Panc1 (cell line): Measurements from ENCODE around the gene PPARG. TPM values are rescaled to one million over a fixed set of nuclear protein-coding genes. Genes with fewer than 3 reads are reported as not detected.
A peak's percentile ranks its signal among the peaks of the same experiment; 100 is the strongest.

ENCODE experiments used
- ATAC-seq: fragments of 200-7000 bp; cut with Tn5 transposase; 2 replicates; pipeline ENCODE4 v1.9.1; 2020; ENCODE audit warnings: mild to moderate bottlenecking, moderate library complexity
- BruUV-seq: library from RNA; stranded (reverse); fragments of 400-500 nt; replicated peaks from 2 replicates; lab custom pipeline; 2021; lab: Mats Ljungman, UMichigan
- CTCF ChIA-PET: fragments of 300-600 bp; sonication (Branson Sonifier 250); formaldehyde crosslinking; loops from one replicate; lab custom pipeline; 2022; ENCODE audit warnings: antibody characterized with exemption; lab: Charles Lee
- POLR2A ChIA-PET: fragments of 300-600 bp; sonication (Branson Sonifier 250); formaldehyde crosslinking; loops from one replicate; lab custom pipeline; 2022; ENCODE audit warnings: antibody characterized with exemption; lab: Charles Lee
- DNase-seq: peaks from one replicate; pipeline ENCODE4 v3.0.0-alpha.2; 2010; ENCODE audit warnings: low read depth, low spot score
- H3K27ac ChIP-seq: 2 replicates; pipeline ENCODE4 v1.5.1; 2011; ENCODE audit warnings: mild to moderate bottlenecking, low read length, inconsistent platforms
- H3K27me3 ChIP-seq: fragments of 200-500 bp; sonication (Bioruptor generic); 2 replicates; pipeline ENCODE4 v1.6.0; 2014; ENCODE audit warnings: low read length, inconsistent platforms; ENCODE audit not compliant: control insufficient read depth, insufficient read depth
- H3K36me3 ChIP-seq: fragments of 200-500 bp; sonication (Bioruptor generic); 2 replicates; pipeline ENCODE4 v1.5.1; 2014; ENCODE audit warnings: inconsistent platforms, mild to moderate bottlenecking, low read length, moderate library complexity; ENCODE audit not compliant: control insufficient read depth, insufficient read depth
- H3K4me1 ChIP-seq: 2 replicates; pipeline ENCODE4 v1.5.1; 2011; ENCODE audit warnings: inconsistent platforms, mild to moderate bottlenecking, low read length, moderate library complexity; ENCODE audit not compliant: control insufficient read depth, insufficient read depth
- H3K4me3 ChIP-seq, 2 experiments: 2 replicates each; pipeline ENCODE4 v1.5.1; 2011 to 2012; ENCODE audit warnings: low read depth in 2 of 2, low read length in 2 of 2, mild to moderate bottlenecking in 2 of 2, inconsistent platforms in 1 of 2, moderate library complexity in 1 of 2
- H3K9me3 ChIP-seq: fragments of 200-500 bp; sonication (Bioruptor generic); 2 replicates; pipeline ENCODE4 v1.5.1; 2014; ENCODE audit warnings: low read depth, mild to moderate bottlenecking, inconsistent platforms, low read length, moderate library complexity; ENCODE audit not compliant: control insufficient read depth, insufficient read depth
- POLR2AphosphoS5 ChIP-seq: IDR thresholded peaks from 2 replicates; pipeline ENCODE4 v1.6.1; 2012; ENCODE audit warnings: mild to moderate bottlenecking, low read depth, low read length, moderate library complexity
- SIN3A ChIP-seq: IDR thresholded peaks from 2 replicates; pipeline ENCODE4 v1.6.1; 2012; ENCODE audit warnings: low read depth, mild to moderate bottlenecking, low read length, moderate library complexity, borderline replicate concordance; ENCODE audit not compliant: insufficient read depth
- TCF7L2 ChIP-seq: IDR thresholded peaks from 2 replicates; pipeline ENCODE4 v1.6.1; 2011; ENCODE audit warnings: mild to moderate bottlenecking, low read depth, low read length, inconsistent platforms
- in situ Hi-C: cut with HindIII; loops from 2 replicates; pipeline ENCODE4 v1.10.0; 2016; ENCODE audit warnings: low sequenced_read_pairs, low pct_unique_long_range_greater_than_20kb
- intact Hi-C: fragments of 100-400 bp; cut with micrococcal nuclease; formaldehyde crosslinking; loops from one replicate; pipeline ENCODE4 v1.10.0; 2022; ENCODE audit not compliant: unreplicated experiment
- total RNA-seq: library from RNA; stranded (reverse); gene quantifications from one replicate; pipeline ENCODE4 v1.2.1, GENCODE V29; 2021; ENCODE audit not compliant: unreplicated experiment
- TF ChIP-seq, protein P1 (sequence below): fragments of 450-650 bp; IDR thresholded peaks from 2 replicates; pipeline ENCODE4 v1.5.1; 2017; ENCODE audit warnings: mild to moderate bottlenecking
- TF ChIP-seq, protein P2 (sequence below), 2 experiments: IDR thresholded peaks; 2 replicates each; pipeline ENCODE4 v1.6.1; 2011 to 2012; ENCODE audit warnings: low read depth in 2 of 2, control low read depth in 1 of 2, low read length in 1 of 2, mild to moderate bottlenecking in 1 of 2, moderate library complexity in 1 of 2; ENCODE audit not compliant: insufficient read depth in 1 of 2

PPARG gene
- total RNA-seq, 1 experiment from 2014 or later = 88.1 TPM

DNA sequence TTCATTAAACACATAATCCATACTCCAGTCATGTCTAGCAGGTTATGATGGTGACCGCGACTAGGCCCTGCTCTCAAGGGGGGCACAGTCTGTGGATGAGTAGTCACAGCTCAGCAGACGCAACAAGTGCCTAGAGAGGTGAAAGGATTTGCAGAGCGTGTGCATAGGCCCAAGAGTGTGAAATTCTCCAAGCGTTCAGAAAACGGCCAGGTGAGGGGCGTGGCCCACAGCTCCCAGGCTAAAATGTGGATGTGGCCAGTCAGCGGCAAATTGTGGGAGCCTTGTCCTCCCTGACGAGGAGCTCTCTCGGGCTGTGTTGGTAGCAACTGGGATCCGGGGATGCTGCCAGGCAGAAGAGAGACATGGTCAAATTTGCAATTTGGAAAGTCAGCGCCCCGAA is 149.0 kb downstream of the PPARG start:
- no peak for ATAC-seq
- H3K36me3 ChIP-seq = no peaks in the 10 kb centered on the region
- intact Hi-C loops = no loop called here
- H3K4me1 ChIP-seq = peaks cover 22% of the 10 kb centered on the region
- TF ChIP-seq SIN3A (no peak), TCF7L2 (no peak), POLR2AphosphoS5 (no peak)
- TF ChIP-seq, protein P1, sequence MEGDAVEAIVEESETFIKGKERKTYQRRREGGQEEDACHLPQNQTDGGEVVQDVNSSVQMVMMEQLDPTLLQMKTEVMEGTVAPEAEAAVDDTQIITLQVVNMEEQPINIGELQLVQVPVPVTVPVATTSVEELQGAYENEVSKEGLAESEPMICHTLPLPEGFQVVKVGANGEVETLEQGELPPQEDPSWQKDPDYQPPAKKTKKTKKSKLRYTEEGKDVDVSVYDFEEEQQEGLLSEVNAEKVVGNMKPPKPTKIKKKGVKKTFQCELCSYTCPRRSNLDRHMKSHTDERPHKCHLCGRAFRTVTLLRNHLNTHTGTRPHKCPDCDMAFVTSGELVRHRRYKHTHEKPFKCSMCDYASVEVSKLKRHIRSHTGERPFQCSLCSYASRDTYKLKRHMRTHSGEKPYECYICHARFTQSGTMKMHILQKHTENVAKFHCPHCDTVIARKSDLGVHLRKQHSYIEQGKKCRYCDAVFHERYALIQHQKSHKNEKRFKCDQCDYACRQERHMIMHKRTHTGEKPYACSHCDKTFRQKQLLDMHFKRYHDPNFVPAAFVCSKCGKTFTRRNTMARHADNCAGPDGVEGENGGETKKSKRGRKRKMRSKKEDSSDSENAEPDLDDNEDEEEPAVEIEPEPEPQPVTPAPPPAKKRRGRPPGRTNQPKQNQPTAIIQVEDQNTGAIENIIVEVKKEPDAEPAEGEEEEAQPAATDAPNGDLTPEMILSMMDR = no peak
- TF ChIP-seq, protein P2, sequence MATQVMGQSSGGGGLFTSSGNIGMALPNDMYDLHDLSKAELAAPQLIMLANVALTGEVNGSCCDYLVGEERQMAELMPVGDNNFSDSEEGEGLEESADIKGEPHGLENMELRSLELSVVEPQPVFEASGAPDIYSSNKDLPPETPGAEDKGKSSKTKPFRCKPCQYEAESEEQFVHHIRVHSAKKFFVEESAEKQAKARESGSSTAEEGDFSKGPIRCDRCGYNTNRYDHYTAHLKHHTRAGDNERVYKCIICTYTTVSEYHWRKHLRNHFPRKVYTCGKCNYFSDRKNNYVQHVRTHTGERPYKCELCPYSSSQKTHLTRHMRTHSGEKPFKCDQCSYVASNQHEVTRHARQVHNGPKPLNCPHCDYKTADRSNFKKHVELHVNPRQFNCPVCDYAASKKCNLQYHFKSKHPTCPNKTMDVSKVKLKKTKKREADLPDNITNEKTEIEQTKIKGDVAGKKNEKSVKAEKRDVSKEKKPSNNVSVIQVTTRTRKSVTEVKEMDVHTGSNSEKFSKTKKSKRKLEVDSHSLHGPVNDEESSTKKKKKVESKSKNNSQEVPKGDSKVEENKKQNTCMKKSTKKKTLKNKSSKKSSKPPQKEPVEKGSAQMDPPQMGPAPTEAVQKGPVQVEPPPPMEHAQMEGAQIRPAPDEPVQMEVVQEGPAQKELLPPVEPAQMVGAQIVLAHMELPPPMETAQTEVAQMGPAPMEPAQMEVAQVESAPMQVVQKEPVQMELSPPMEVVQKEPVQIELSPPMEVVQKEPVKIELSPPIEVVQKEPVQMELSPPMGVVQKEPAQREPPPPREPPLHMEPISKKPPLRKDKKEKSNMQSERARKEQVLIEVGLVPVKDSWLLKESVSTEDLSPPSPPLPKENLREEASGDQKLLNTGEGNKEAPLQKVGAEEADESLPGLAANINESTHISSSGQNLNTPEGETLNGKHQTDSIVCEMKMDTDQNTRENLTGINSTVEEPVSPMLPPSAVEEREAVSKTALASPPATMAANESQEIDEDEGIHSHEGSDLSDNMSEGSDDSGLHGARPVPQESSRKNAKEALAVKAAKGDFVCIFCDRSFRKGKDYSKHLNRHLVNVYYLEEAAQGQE (IDR thresholded peaks at IDR 0.05; ENCODE audit: insufficient read depth in 1 of 2, low read depth in 2 of 2, low read length in 1 of 2) = no peak
- no peaks in the 10 kb centered on the region for H3K27me3 ChIP-seq
- no peak for DNase-seq
- BruUV-seq = no TSS peak
- POLR2A ChIA-PET = no interaction called here
- CTCF ChIA-PET = no interaction called here
- in situ Hi-C loops = no loop called here
- peak overlapping the region; percentile 75 for H3K27ac ChIP-seq
- no peaks in the 10 kb centered on the region for H3K9me3 ChIP-seq
- H3K4me3 ChIP-seq = no peak overlapping the region

DNA sequence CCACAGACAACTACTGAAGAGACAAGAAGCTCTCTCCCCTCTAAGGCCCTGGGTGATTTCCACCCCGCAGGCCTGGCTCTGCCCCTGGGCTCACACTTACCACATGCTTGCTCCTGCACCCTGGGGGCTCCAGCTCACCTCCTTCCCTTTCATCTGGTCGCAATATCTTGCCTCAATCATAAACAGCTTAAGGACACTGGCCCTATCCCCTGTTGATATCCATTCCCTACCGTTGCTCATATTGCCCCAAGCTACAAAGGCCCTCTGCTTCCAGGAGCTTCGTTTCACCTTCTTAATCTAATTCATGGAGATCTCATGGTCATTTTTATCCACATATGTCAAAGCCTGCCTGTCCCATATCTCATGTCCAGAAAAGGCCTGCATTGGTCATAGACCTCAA is 149.4 kb downstream of the PPARG start:
- DNase-seq (no peak), ATAC-seq (0 out of 2 replicates have a peak, but pooled peaks have one; percentile 14)
- H3K4me3 ChIP-seq = no peak overlapping the region
- POLR2A ChIA-PET = no interaction called here
- in situ Hi-C loops (no loop called here), intact Hi-C loops (no loop called here)
- CTCF ChIA-PET = no interaction called here
- peak; percentile 32; the same call in 1 of the 2 replicates for TF ChIP-seq TCF7L2
- TF ChIP-seq, protein P1 = no peak
- no peaks in the 10 kb centered on the region for H3K9me3 ChIP-seq
- no peaks in the 10 kb centered on the region for H3K27me3 ChIP-seq
- H3K36me3 ChIP-seq = no peaks in the 10 kb centered on the region
- H3K27ac ChIP-seq = peak overlapping the region; percentile 75; the same call in 1 of the 2 replicates
- H3K4me1 ChIP-seq = peaks cover 24% of the 10 kb centered on the region
- BruUV-seq = no TSS peak
